ENCODE data around the gene PMEPA1.
A peak's percentile ranks its signal among the peaks of the same experiment; 100 is the strongest.

Gene PMEPA1

DNA sequence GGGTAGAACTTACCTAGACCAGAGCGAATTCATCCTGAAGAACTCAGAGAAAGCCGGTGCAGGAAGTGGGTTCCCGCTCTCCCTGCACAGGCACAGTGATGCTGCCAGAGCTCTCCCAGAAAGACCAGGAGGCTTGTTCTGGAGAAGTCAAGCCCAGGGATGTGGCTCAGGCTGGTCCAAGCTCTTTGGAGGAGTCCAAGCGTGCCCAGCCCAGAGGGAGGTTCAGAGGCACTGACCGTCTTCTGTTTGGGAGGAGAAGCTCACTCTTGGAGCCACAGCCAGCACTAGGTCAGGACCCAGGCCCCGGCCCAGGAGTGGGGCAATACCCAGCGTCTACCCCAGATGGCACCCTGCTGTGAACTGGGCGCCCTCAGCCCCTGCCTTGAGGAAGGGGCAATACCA is 1.5 kb upstream of the PMEPA1 start:
- peak; percentile 17 for DNase-seq

DNA sequence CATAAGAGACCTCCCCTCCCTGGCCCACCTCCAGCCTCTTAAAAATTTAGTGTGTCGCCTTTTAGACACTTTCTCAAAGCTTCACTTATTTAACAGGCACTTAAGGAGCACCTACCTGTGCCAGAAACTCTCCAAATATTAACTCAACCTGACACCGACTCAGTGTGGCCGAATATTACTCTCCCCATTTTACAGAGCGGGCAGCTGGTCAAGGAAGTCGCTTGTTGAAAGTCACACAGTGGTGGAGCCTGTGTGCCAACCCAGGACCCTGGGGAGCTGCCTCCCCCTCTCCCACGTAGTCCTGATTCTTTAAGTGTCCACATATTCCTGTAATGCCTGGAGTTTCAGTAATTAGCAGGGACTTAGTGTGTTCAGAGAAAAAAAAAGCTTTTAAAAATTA is 1.0 kb upstream of the PMEPA1 start:
- DNase-seq = peak; percentile 17

DNA sequence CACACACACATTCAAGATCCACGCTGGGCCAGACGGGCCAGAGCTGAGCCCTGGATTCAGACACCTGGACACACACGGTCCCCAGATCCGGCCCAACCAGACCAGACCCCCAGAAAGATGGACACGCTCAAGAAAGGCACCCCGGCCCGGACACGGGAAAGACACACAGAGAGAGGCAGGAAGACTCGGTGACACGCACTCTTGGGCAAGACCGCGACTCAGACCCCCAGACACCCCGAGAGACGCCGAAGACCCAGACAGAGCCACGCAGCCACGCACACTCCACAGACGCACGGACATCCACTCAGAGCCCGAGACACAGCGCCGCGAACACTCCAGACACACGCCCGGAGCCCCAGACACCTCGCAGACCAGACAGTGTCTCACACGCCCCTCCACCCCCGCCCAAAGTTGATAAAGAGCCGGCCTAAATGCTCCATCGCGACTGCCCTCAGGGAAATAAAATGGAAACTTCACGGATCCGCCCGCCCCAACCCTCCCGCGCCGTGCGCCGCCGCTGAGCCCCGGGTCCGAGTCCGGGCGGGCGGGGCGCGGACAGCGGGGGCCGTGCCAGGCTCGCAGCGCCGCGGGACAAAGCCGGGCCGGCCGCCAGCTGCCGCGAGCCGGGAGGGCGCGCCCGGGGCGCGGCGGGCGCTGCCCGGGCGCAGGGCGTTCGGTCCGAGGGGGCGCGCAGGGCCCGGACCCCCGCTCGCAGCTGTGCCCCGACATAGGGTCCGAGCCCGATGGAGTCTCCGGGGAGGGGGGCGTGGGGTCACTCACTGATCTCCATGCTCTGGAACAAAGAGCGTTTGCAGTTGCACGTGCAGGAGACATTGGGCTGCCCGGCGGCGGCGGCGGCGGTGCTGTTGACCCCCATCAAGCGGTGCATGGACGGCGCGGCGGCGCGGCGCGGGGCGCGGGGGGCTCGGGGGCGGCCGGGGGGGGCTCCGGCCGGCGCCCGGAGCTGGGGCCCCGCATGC is 831 bp downstream of the PMEPA1 start:
- DNase-seq = peak; percentile 44

DNA sequence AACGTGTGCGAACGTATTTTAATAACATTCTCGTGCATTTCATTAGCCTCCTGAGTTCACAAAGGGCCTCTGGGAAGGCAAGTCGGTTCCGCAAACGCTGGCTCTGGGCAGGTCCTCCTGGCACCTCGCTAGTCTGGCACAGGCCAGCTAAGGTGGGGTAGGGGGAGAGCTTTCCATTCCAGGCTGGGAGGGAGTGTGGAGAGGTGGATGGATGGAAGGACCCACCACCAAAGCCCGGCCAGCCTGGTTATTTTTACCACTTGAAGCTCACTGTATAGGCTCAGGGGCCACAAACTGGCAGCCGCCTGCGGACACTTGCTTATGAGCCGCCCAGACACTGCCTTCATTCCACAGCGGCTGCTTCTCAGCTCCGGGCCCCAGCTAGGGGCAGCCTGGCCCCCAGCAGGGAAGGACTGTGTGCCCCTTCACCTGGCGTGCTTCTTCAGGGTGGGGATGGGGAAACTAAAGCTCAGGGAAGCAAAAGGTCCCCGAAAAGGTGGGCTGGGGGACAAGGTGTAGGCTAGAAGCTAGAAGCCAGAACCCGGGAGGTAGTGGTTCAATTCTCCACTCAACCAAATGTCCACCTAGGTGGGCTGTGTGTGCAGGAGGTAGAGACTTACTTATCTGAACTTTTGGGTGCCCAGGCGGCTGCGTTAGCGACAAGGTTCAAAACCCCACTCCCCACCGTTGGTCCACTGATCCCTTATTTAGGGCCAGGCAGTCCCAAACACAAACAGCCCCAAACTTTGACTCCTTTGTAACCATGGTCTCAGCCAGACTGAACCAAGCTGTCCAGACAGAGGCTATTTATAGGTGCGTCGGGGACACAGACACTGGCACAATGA is 1.7 kb downstream of the PMEPA1 start:
- no peak for DNase-seq

DNA sequence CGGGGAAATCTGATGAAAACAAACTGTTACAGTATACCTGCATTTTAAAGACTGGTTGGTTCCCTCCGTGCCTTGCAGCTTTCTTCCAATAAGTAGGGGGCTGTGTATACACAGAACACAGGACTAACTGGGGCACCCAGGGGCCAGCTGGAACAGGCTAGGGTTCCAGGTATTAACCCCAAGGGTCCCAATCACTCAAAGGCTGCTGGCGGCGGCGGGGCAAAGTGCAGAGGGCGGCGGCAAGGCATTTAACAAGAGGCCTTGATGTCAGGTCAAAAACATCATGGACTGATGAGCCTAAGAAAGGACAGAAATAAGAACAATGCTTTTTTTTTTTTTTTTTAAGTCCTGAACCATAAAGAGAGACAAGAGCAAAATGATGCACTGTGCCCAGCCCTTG is 2.5 kb downstream of the PMEPA1 start:
- no peak for DNase-seq

DNA sequence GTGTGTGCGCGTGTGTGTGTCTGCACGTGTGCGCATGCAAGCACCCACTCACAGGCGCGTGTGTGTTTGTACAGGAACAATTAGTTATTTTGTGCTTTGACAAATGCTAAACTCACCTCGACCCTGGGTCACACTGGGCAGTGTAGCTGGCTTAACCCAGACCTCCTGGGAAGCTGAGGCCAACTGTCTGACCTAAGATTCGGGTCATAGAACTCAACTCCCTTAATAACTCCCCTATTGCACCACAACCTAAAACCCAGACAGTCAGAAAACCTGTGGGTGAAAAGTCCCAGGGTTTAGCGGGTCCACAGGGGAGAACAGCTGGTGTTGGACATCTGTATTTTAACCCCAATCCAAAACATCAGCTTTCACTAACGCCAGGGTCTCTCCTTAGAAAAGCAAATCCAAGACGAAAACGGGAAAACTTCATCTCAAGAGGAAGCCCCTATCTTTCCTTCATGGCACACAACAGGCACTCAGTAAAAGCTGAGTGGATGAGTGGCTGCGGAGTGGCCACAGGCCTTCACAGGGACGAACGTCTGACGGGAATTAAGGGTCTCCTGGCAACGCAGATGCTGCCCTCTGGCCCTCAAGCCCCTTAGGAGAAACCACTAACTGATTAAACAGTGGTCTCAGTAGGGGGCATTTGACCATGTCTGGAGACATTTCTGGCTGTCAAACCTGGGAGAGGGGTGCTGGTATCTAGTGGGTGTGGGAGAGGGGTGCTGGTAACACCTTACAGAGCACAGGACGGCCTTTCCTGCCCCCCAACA is 4.5 kb downstream of the PMEPA1 start:
- peak; percentile 21 for DNase-seq

DNA sequence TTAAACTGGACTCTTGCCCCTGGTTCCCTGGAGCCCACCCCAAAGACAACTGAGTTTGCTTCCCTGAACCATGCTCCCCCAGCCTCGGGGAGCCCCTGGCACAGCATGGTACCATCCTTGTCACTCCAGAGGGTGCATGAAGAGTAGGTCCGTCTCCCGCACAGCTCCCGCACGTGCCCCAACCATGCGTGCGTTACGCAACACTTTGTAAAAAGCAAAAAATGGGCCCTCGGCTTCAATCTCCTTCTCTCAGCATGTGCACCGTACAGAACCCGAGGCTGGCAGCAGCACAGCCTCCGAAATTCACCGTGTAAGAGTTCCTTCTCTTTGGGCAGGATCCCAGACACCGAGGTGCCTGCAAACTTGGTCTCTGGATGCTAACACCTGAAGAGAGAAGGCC is 5.6 kb downstream of the PMEPA1 start:
- DNase-seq = no peak

DNA sequence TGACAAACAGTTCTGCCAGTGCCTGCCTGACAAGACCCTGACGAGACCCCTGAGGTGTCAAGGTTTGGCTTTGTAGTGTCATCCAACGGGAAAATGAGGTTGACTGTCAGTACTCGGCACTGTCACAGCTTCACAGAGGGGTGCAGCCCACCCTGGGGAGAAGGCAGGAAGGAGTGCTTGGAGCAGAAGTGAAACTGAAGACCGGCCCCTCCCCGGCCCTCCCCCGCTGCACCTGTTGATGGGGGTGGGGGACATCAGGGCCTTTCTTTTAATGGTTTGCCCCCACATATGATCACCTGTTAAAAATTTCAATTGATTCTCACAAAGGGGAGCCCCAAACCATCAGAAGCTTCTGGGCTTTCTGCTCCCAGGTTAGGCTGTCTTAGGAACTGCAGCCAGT is 6.8 kb downstream of the PMEPA1 start:
- DNase-seq = no peak

DNA sequence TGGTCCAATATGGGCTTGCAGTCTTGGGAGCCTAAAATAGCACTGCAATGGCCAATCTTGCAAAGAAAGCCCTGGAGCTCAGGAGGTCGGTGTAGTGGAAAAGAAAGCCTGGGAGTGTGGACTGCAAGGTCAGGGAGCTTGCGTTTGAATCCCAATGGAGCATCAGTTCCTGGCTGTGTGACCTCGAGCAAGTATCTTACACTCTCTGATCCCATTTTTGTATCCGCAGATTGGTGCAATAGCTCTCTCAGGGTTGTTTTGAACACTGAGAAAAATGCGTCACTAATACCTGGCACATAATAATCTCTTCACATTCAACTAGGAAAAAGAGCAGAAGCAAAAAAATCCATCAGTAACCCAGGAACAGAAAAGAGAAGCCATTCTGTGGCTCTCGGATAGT is 7.3 kb downstream of the PMEPA1 start:
- DNase-seq = no peak

DNA sequence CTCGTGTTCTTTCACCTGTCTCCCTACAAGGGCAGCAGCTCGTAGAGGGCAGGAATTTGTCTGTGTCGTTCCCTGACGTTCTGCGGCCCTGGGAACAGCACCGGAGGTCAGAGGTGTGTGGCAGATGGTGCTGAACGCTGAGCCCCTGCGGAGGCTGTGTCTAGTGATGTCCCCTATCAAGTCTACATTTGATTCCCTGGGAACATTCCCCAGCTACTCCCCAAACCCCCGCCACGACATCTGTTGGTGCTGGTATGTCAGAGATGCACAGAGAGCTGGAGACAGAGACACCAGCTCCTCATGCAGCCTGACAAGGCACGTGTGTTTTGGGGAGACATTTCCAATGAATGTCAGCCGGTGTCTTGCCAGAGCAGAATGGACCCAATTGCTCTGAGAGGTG is 7.7 kb downstream of the PMEPA1 start:
- DNase-seq = no peak

DNA sequence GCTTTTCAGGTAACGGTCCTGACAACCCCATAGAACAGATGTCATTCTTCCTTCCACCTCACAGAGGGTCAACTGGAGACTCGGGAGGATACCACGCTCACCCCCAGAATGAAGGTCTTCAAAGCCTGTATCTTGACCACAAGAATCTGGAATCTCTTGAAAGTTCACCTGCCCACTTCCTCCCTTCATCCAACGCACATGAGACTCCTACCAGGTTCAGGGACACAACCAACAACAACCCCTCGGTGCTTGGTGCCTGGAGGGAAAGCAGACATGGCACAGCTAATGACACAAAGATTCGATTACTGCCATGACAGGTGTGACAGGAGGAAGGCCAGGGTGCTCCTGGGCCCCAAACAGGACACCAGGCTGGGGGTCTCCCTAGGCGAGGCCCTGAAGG is 8.2 kb downstream of the PMEPA1 start:
- DNase-seq = no peak

DNA sequence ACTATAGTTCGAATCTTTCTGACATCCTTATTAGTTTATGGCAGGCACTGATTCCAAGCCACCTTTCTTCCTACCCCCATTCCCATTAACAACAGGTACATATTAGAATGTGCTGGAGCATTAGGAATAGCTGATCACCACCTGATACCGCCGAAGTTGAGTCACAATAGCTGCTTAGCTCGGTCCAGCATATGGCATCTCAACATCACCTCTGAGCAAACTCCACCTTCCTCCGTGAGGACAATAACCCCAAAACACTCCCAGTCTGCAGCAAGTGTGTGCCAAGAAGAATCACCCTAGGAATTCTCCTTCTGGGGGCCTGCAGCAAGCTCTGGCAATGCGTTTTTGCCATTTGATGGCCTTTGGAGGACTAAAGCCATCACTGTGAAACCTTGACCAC is 8.7 kb downstream of the PMEPA1 start:
- DNase-seq = no peak

DNA sequence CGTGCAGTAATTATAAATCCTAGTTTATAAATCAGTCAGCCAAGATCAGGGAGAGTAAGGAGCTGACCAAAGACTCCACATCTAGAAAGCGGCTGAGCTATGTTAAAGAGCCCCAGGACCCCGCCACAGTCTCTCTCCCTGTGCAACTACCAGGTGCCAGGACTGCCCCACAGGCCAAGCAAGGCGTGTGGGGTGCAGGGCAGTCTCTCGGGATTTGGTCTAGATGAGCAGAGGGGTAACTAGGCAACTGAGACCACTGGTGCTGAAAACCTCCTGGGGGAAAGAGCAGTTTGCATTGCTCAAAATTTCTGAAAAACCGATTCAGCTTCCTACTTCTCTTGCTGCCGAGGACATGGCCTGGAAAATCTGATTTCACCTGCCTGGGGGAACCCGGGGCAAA is 10.4 kb downstream of the PMEPA1 start:
- no peak for DNase-seq

DNA sequence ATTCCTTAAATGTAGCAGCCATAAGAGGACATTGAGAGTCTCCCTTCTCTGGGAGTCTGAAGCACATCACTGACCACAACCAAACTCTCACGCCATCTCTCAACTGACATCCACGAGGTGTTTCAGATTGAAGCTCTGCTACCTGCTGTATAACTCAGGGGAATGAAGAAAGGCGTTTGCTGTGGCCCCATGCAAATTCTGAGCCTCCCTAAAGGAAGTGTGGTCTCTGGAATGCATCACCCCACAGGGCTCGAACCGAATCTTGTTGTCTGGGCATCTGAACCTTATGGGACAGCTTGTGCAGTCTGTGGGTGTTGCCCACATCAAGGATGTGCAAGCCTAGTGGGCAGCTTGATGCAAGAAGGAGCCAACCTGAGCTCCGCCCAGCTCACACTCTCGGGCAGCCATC is 10.9 kb downstream of the PMEPA1 start:
- no peak for DNase-seq

DNA sequence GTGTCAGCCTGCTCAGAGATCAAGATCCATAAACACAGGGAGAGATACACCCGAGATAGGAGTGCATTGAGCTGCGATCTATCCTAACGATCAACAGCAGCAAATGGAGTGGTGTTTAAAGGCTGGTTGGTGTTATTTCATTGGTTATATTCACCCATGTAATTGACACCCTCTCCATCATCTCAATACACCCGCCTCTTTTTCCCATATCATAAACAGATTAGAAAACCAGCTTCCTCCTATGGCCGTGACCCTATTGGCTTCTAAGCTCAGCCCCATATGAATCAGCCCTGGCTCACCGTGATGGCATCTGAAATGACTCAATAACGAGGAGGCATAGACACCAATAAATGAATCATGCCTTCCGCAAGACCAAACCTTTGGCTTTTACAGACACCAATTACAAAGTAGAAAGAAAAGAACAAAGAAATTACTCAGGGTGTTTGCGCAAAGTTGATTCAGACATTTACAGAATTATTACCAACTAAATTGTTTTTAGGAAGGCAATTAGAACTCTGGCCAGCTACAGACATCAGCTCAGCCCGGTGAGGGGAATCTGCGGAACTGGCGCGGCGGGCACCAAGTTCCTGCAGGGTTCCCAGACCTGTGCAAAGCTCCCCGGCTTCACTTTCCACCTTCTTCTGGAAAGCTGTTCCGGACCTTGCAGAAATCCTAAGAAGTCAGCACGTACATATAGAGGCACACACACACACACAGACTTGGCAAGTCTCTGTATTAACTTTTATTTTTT is 11.5 kb downstream of the PMEPA1 start:
- peak; percentile 18 for DNase-seq

DNA sequence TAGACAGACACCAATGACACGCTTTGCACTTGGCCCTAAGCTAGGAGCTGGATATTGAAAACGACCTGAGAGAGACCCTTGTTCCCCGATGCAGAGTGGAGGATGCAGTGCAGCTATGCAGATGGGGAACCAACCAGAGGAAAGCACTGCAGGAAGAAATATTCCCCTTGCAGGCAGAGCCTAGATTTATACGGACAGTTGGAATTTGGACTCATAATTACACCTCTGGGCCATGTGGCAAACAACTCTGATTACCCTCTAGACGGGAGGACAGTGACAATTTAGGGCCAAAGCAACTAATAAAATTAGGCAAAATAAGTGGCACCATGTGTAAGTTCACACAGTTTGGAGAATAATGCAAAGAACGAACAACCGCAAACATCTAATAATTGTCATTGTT is 12.3 kb downstream of the PMEPA1 start:
- DNase-seq = peak; percentile 23

DNA sequence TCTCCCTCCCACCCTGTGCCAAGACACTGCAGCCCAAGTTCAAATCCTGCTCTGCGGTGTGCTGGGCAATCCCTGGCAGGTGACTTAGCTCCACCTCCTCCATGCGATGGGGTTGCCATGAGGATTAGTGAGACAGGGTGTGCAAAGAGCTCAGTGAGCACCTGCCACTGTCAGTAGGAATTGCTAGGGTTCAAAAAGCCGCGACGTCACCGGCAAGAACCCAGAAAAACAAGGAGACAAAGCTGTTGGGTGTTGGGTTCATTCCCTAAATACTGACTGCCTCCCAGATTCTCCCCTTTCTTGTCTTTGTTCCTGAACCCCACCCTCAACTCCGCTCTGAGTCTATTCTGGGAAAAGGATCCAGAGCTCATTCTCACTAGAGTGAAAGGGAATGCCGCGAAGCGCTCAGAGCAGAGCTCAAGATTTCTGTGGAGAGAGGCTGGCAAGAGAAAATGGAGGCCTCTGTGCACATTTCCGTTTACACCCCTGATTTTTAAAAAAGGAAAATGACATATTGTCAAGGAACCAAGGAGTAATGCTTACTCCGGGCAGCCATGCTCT is 13.3 kb downstream of the PMEPA1 start:
- DNase-seq = peak; percentile 18

DNA sequence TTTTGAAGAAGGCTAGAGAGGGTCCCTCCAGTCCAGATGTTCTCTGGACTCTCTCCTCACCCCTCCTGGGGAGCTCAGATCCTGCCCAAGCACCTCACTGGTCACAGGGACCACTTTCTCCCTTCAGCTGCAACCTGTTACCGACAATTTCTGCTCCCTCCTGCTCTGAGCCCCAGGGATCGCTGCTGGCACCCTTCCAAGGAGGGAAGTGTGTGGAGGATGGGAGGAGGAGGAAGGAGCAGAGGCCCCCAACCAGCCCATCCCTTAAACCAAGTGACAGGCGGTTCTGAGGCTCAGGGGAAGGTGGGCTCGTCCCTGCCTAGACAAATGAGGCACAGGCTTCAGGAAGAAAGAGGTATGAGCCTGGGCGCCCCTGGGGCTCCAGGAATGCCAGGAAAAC is 13.9 kb downstream of the PMEPA1 start:
- peak; percentile 68 for DNase-seq

DNA sequence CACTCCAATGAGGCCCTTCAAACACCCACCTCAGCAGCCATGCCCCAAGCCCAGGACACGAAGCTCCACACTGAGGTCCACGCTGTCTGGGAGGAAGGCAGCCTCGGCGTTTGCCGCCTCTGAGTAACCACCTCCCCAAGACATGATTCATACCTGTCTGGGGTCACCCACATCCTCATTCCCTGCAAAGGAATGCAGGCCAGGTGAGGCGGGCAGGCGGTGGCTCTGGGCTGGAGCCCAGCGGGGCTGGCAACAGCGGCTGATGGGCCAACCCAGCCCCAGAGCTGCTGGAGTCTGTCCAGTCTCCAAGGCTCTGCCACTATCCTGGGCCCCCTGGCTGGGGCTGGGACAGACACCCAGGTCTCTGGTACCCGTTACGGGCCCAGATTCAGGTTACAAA is 14.8 kb downstream of the PMEPA1 start:
- no peak for DNase-seq

DNA sequence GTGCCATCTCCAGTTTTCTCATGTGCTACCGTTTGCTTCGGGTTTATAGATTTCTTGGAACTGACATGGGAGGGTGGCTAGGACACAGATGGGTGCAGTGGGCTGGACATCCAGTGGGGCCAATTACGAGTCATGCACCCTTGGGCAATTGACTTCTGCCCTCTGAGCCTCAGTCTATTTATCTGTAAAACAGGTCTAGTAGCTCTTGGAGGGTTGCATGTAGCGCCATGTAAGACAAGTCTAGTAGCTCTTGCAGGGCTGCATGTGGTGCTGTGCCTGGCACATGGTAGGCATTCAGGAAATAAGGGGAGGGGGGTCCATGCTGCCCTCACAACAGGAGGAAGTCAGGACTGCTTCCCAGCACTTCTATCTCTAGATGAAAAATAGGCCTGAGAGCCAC is 15.3 kb downstream of the PMEPA1 start:
- no peak for DNase-seq

DNA sequence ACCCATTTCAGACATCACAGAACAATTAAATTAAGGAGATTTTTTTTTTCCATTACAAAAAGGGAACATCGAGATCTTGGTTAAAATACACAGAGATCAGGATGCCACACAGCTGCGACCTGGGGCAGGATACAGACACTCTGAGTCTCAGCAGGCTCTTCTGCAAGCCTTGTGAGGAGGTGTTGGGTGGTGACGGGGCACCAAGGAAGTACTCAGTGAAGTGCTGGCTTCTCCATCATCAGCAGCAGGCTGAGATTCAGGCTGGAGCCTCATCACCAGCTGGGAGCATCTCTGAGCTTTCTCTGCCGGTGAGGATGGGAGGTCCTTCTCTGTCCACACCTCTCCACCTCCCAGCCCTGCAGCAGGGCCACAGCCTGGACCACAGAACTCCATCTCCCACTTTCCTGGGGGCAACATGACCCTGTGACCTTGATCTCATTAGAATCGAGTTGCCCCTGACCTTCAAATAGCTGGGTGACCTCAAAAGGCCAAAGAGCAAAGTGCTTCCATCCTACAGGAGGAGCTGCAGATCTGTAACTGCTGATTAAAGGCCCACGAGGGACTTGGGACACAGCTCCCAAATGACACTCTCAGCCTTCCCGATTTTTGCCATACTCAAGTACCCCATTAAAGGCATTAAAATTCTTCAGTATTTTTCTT is 16.0 kb downstream of the PMEPA1 start:
- no peak for DNase-seq
